ENCODE data around the gene OR6C68.

DNA sequence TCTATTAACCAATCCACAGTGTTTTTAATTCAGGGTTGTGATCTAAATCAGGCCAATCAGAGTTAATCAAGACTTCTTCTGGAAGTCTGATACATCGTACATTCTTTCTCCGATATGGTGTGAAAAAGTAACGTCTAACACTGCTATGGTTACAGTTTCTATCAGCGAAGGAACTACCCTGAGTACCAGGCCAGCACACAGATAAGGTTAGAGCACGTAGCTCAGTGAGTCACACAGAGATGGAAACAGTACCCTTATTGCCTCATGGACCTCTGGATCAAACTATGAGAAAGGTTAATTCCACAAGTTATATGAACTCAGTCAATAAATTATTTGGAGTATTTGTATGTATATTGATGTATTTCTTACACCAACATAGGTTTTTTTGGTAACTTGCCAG is 3.3 kb downstream of the OR6C68 start:
- TF ChIP-seq, protein P1, sequence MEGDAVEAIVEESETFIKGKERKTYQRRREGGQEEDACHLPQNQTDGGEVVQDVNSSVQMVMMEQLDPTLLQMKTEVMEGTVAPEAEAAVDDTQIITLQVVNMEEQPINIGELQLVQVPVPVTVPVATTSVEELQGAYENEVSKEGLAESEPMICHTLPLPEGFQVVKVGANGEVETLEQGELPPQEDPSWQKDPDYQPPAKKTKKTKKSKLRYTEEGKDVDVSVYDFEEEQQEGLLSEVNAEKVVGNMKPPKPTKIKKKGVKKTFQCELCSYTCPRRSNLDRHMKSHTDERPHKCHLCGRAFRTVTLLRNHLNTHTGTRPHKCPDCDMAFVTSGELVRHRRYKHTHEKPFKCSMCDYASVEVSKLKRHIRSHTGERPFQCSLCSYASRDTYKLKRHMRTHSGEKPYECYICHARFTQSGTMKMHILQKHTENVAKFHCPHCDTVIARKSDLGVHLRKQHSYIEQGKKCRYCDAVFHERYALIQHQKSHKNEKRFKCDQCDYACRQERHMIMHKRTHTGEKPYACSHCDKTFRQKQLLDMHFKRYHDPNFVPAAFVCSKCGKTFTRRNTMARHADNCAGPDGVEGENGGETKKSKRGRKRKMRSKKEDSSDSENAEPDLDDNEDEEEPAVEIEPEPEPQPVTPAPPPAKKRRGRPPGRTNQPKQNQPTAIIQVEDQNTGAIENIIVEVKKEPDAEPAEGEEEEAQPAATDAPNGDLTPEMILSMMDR (conservative IDR thresholded peaks at IDR 0.05; ENCODE audit: low read depth, low read length), result no peak
- TF ChIP-seq RCOR1 (IDR thresholded peaks at IDR 0.05; ENCODE audit: insufficient replicate concordance, low read length), result no peak
- TF ChIP-seq POLR2A (IDR thresholded peaks at IDR 0.05; ENCODE audit: low read depth, low read length), result no peak
- TF ChIP-seq, protein P2, sequence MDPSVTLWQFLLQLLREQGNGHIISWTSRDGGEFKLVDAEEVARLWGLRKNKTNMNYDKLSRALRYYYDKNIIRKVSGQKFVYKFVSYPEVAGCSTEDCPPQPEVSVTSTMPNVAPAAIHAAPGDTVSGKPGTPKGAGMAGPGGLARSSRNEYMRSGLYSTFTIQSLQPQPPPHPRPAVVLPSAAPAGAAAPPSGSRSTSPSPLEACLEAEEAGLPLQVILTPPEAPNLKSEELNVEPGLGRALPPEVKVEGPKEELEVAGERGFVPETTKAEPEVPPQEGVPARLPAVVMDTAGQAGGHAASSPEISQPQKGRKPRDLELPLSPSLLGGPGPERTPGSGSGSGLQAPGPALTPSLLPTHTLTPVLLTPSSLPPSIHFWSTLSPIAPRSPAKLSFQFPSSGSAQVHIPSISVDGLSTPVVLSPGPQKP (IDR thresholded peaks at IDR 0.05; ENCODE audit: borderline replicate concordance, low read depth, low read length), result no peak
- TF ChIP-seq MXI1 (IDR thresholded peaks at IDR 0.05; ENCODE audit: borderline replicate concordance, low read depth, low read length), result no peak
- TF ChIP-seq SMC3 (IDR thresholded peaks at IDR 0.05; ENCODE audit: low read depth, low read length), result no peak
- TF ChIP-seq RFX5 (IDR thresholded peaks at IDR 0.05; ENCODE audit: low read depth, low read length), result no peak
